ENCODE results near the gene ULK1. TPM values are rescaled to one million over a fixed set of nuclear protein-coding genes. Genes with fewer than 3 reads are reported as not detected.
A peak's percentile ranks its signal among the peaks of the same experiment; 100 is the strongest.

Gene ULK1
- total and polyA plus RNA-seq, 12 donors: 2.9 to 123 (median 29.9) TPM

- no peak for TF ChIP-seq POLR2A (IDR thresholded peaks at IDR 0.05)
- TF ChIP-seq CTCF (IDR thresholded peaks at IDR 0.05): no peak
- no peak overlapping the region for H3K4me3 ChIP-seq
- 93 to 100% (median 94%) methylated on average over 3 to 61 of the region's 61 CpGs for WGBS, 4 donors
- H3K4me1 ChIP-seq (replicated peaks in 1 of 2): peaks cover 12 to 34% of the 10 kb centered on the region in 2 donors
- intact Hi-C loops (cut with DNase I): no loop called here
- no peaks in the 10 kb centered on the region for H3K27me3 ChIP-seq
- no peaks in the 10 kb centered on the region for H3K9me3 ChIP-seq (replicated peaks in 1 of 3)
- no peak overlapping the region for H3K27ac ChIP-seq
- peaks cover 0 to 62% of the 10 kb centered on the region in 2 donors for H3K36me3 ChIP-seq (replicated peaks in 1 of 2)
- DNase-seq: peak in 1 of 7 donors; percentile 39
Measured at GRCh38 chr12:131909081-131909751, 14.8 kb downstream of the ULK1 start.

GRCh38 chr12:131909752-131910219 lies 15.4 kb downstream of the ULK1 start:
- TF ChIP-seq POLR2A (IDR thresholded peaks at IDR 0.05) (no peak), CTCF (IDR thresholded peaks at IDR 0.05) (no peak)
- Histone ChIP-seq H3K36me3 (replicated peaks in 1 of 2) (peaks cover 0 to 68% of the 10 kb centered on the region in 2 donors), H3K9me3 (replicated peaks in 1 of 3) (no peaks in the 10 kb centered on the region), H3K27ac (peak overlapping the region in 1 of 5 donors; percentile 74), H3K4me1 (replicated peaks in 1 of 2) (peaks cover 12 to 34% of the 10 kb centered on the region in 2 donors), H3K27me3 (no peaks in the 10 kb centered on the region), H3K4me3 (no peak overlapping the region)
- DNase-seq: no peak
- intact Hi-C loops (cut with DNase I): no loop called here
- WGBS, 4 donors: 90 to 94% (median 91%) methylated on average over 10 to 26 of the region's 26 CpGs

GRCh38 chr12:131910302-131911027 lies 16.0 kb downstream of the ULK1 start:
- DNase-seq: peak; percentile 44 to 80 (median 67)
- Histone ChIP-seq H3K27me3 (no peaks in the 10 kb centered on the region), H3K4me3 (no peak overlapping the region), H3K27ac (peak overlapping the region in 2 of 5 donors; percentile 73 to 74), H3K36me3 (replicated peaks in 1 of 2) (peaks cover 0 to 75% of the 10 kb centered on the region in 2 donors), H3K9me3 (replicated peaks in 1 of 3) (no peaks in the 10 kb centered on the region), H3K4me1 (replicated peaks in 1 of 2) (peaks cover 12 to 34% of the 10 kb centered on the region in 2 donors)
- 50 to 75% (median 54%) methylated on average over 10 to 23 of the region's 23 CpGs for WGBS, 4 donors
- TF ChIP-seq POLR2A (IDR thresholded peaks at IDR 0.05): peak in 1 of 2 donors; percentile 7
- TF ChIP-seq CTCF (IDR thresholded peaks at IDR 0.05): no peak
- intact Hi-C loops (cut with DNase I): no loop called here

DNA sequence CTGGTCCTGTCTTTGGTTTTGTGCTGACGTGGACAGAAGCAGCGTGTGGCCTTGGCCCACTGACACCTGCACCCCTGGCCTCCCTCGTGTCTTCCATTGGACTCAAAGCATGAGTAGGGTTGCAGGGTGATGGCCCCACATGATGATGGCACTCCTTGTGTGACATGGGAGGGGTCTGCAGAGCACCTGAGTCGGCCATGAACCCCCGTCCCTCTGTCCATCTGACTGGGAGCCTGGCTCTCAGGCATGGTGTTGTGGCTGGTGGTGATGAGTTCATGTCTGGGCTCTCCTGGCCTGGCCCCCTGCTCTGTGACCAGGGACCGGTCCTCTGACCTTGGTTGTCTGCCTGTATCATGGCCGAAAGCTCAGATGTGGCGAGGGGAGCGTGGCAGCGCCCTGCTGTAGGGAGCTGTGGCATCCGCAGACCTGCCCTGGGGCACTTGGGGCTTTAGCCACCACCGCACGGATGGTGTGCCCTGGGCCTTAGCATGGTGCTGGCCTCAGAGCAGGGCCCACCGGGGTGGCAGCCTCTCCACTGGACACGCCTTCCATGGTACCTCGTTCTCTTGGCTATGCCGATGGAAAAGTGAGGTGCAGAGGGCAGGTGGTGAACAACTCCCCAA lies 16.7 kb downstream of the ULK1 start:
- no peak for TF ChIP-seq POLR2A (IDR thresholded peaks at IDR 0.05)
- TF ChIP-seq CTCF (IDR thresholded peaks at IDR 0.05): no peak
- peak in 1 of 7 donors; percentile 34 for DNase-seq
- Histone ChIP-seq H3K4me3 (no peak overlapping the region), H3K27me3 (no peaks in the 10 kb centered on the region), H3K27ac (peak overlapping the region in 3 of 5 donors; percentile 46 to 74 (median 73)), H3K36me3 (replicated peaks in 1 of 2) (peaks cover 0 to 81% of the 10 kb centered on the region in 2 donors), H3K4me1 (replicated peaks in 1 of 2) (peaks cover 12 to 34% of the 10 kb centered on the region in 2 donors), H3K9me3 (replicated peaks in 1 of 3) (no peaks in the 10 kb centered on the region)
- 58 to 84% (median 78%) methylated on average over 3 to 17 of the region's 17 CpGs for WGBS, 4 donors
- intact Hi-C loops (cut with DNase I): no loop called here

Data from adrenal gland (tissue), 12 donors.